IMR-90 (cell line): ENCODE measurements around the gene INHBE. TPM values are rescaled to one million over a fixed set of nuclear protein-coding genes. Genes with fewer than 3 reads are reported as not detected.

Experiments used
- ATAC-seq: fragments of 200-7000 bp; cut with Tn5 transposase; 2 replicates; pipeline ENCODE4 v1.9.1; 2020; ENCODE audit warnings: low read depth, mild to moderate bottlenecking, moderate library complexity
- BruUV-seq: library from RNA; stranded (reverse); fragments of 400-500 nt; replicated peaks from 2 replicates; lab custom pipeline; 2021; lab: Mats Ljungman, UMichigan
- CTCF ChIA-PET: fragments of 300-600 bp; formaldehyde crosslinking; extraction: SDS; loops from one replicate; lab custom pipeline; 2021; ENCODE audit warnings: antibody characterized with exemption; lab: Yijun Ruan, JAX
- POLR2A ChIA-PET: fragments of 300-600 bp; sonication (Branson Sonifier 250); formaldehyde crosslinking; loops from one replicate; lab custom pipeline; 2022; ENCODE audit warnings: antibody characterized with exemption; ENCODE audit not compliant: unreplicated experiment; lab: Charles Lee
- DNase-seq: peaks from one replicate; pipeline ENCODE4 v3.0.0; 2013
- H2AFZ ChIP-seq: replicated peaks from 2 replicates; pipeline ENCODE3; 2013; ENCODE audit warnings: low read length, mild to moderate bottlenecking; ENCODE audit not compliant: poor library complexity
- H2AK5ac ChIP-seq: 2 replicates; pipeline ENCODE4 v1.6.1; 2013; ENCODE audit warnings: low read depth, low read length, inconsistent platforms
- H2AK9ac ChIP-seq: replicated peaks from 2 replicates; pipeline ENCODE3; 2013; ENCODE audit warnings: mild to moderate bottlenecking, low read depth, low read length, moderate library complexity; ENCODE audit not compliant: poor library complexity
- H2BK120ac ChIP-seq: 2 replicates; pipeline ENCODE4 v1.6.1; 2013; ENCODE audit warnings: low read depth, low read length, inconsistent platforms
- H2BK15ac ChIP-seq: 3 replicates; pipeline ENCODE4 v1.6.1; 2013; ENCODE audit warnings: low read depth, low read length, inconsistent platforms
- H2BK20ac ChIP-seq: 2 replicates; pipeline ENCODE4 v1.6.1; 2013; ENCODE audit warnings: low read depth, mild to moderate bottlenecking, inconsistent platforms, low read length, moderate library complexity
- H2BK5ac ChIP-seq: 2 replicates; pipeline ENCODE4 v1.6.1; 2013; ENCODE audit warnings: mild to moderate bottlenecking, low read depth, low read length, inconsistent platforms; ENCODE audit not compliant: poor library complexity, severe bottlenecking
- H3K14ac ChIP-seq: replicated peaks from 2 replicates; pipeline ENCODE4 v1.6.1; 2013; ENCODE audit warnings: low read depth, low read length, inconsistent platforms
- H3K18ac ChIP-seq: 2 replicates; pipeline ENCODE4 v1.6.1; 2013; ENCODE audit warnings: low read depth, low read length, control low read depth
- H3K23ac ChIP-seq: 2 replicates; pipeline ENCODE4 v1.6.1; 2013; ENCODE audit warnings: low read depth, low read length, inconsistent platforms
- H3K27ac ChIP-seq: 2 replicates; pipeline ENCODE4 v1.5.1; 2013; ENCODE audit warnings: mild to moderate bottlenecking, control low read depth, low read length; ENCODE audit not compliant: insufficient read depth
- H3K27me3 ChIP-seq: 2 replicates; pipeline ENCODE4 v1.6.1; 2013; ENCODE audit warnings: low read length; ENCODE audit not compliant: control insufficient read depth, insufficient read depth
- H3K36me3 ChIP-seq: 2 replicates; pipeline ENCODE4 v1.6.1; 2013; ENCODE audit warnings: low read length, mixed read lengths; ENCODE audit not compliant: control insufficient read depth, insufficient read depth
- H3K4ac ChIP-seq: 2 replicates; pipeline ENCODE4 v1.6.1; 2013; ENCODE audit warnings: low read depth, low read length, inconsistent platforms
- H3K4me1 ChIP-seq: 2 replicates; pipeline ENCODE4 v1.6.1; 2013; ENCODE audit warnings: low read length, mixed read lengths; ENCODE audit not compliant: control insufficient read depth, insufficient read depth
- H3K4me2 ChIP-seq: 2 replicates; pipeline ENCODE4 v1.6.1; 2013; ENCODE audit warnings: low read depth, mild to moderate bottlenecking, control low read depth, low read length, moderate library complexity
- H3K4me3 ChIP-seq: 2 replicates; pipeline ENCODE4 v1.5.1; 2013; ENCODE audit warnings: low read depth, mild to moderate bottlenecking, control low read depth, low read length, moderate library complexity; ENCODE audit not compliant: insufficient read depth
- H3K56ac ChIP-seq: 2 replicates; pipeline ENCODE4 v1.6.1; 2013; ENCODE audit warnings: low read length, inconsistent platforms; ENCODE audit not compliant: insufficient read depth; ENCODE audit errors: extremely low read depth
- H3K79me1 ChIP-seq, 2 experiments: 2 replicates each; pipeline ENCODE4 v1.6.1; 2013; ENCODE audit warnings: low read length in 2 of 2, inconsistent platforms in 1 of 2, low read depth in 1 of 2
- H3K9ac ChIP-seq: 2 replicates; pipeline ENCODE4 v1.6.1; 2013; ENCODE audit warnings: low read depth, low read length, control low read depth
- H3K9me1 ChIP-seq: 2 replicates; pipeline ENCODE4 v1.6.1; 2013; ENCODE audit warnings: low read length, inconsistent platforms; ENCODE audit not compliant: insufficient read depth
- H3K9me3 ChIP-seq: 2 replicates; pipeline ENCODE4 v1.6.1; 2013; ENCODE audit warnings: low read length; ENCODE audit not compliant: control insufficient read depth, insufficient read depth
- H4K20me1 ChIP-seq: 2 replicates; pipeline ENCODE4 v1.6.1; 2013; ENCODE audit warnings: low read length, inconsistent platforms; ENCODE audit not compliant: insufficient read depth
- H4K5ac ChIP-seq: 2 replicates; pipeline ENCODE4 v1.6.1; 2013; ENCODE audit warnings: mild to moderate bottlenecking, low read depth, low read length, control low read depth
- H4K8ac ChIP-seq, 2 experiments: 2 replicates each; pipeline ENCODE4 v1.6.1; 2013; ENCODE audit warnings: low read depth in 2 of 2, low read length in 2 of 2, control low read depth in 1 of 2, inconsistent platforms in 1 of 2
- H4K91ac ChIP-seq: 2 replicates; pipeline ENCODE4 v1.6.1; 2013; ENCODE audit warnings: low read depth, low read length, inconsistent platforms; ENCODE audit not compliant: insufficient read depth
- BHLHE40 ChIP-seq: fragments of 150-350 bp; IDR thresholded peaks from 2 replicates; pipeline ENCODE4 v1.6.1; 2016; ENCODE audit warnings: mild to moderate bottlenecking, low read depth, low read length
- FOS ChIP-seq: fragments of 150-350 bp; IDR thresholded peaks from 2 replicates; pipeline ENCODE4 v1.6.1; 2016; ENCODE audit warnings: low read depth, low read length
- MAFK ChIP-seq: IDR thresholded peaks from 2 replicates; pipeline ENCODE4 v1.6.1; 2012; ENCODE audit warnings: low read depth, low read length, improper control_type of control experiment
- MAZ ChIP-seq: IDR thresholded peaks from 2 replicates; pipeline ENCODE4 v1.6.1; 2012; ENCODE audit warnings: low read depth, mild to moderate bottlenecking, low read length, improper control_type of control experiment, moderate library complexity, borderline replicate concordance
- POLR2A ChIP-seq: IDR thresholded peaks from 2 replicates; pipeline ENCODE4 v1.6.1; 2012; ENCODE audit warnings: mild to moderate bottlenecking, low read depth, low read length
- RAD21 ChIP-seq: IDR thresholded peaks from 2 replicates; pipeline ENCODE4 v1.6.1; 2012; ENCODE audit warnings: low read length, improper control_type of control experiment
- RCOR1 ChIP-seq: IDR thresholded peaks from 2 replicates; pipeline ENCODE4 v1.6.1; 2012; ENCODE audit warnings: mild to moderate bottlenecking, low read length, improper control_type of control experiment; ENCODE audit not compliant: insufficient replicate concordance
- USF2 ChIP-seq: fragments of 150-350 bp; IDR thresholded peaks from 2 replicates; pipeline ENCODE4 v1.6.1; 2017; ENCODE audit warnings: mild to moderate bottlenecking, antibody characterized with exemption, low read length, low read depth
- WGBS, 2 experiments: methylation state at CpG; one replicate each; pipeline versions ENCODE4 v1.1.5 to v1.1.7; 2013; ENCODE audit warnings: missing lambda C conversion rate in 2 of 2; ENCODE audit not compliant: insufficient read length in 1 of 2; ENCODE audit errors: extremely low coverage in 2 of 2; 5-methylcytosine and 5-hydroxymethylcytosine counted together
- dilution Hi-C: fragments of 300-500 bp; cut with HindIII; formaldehyde crosslinking; loops from one replicate; pipeline ENCODE4 v1.14.3; 2018; ENCODE audit warnings: low sequenced_read_pairs; ENCODE audit not compliant: unreplicated experiment
- in situ Hi-C: fragments of 300-500 bp; cut with MboI; formaldehyde crosslinking; loops from 3 replicates; pipeline ENCODE4 v1.14.3; 2019; ENCODE audit warnings: low sequenced_read_pairs, inconsistent platforms, mixed read lengths
- intact Hi-C: fragments of 100-400 bp; cut with micrococcal nuclease; formaldehyde crosslinking; loops from 2 replicates; pipeline ENCODE4 v1.10.0; 2022
- polyA plus RNA-seq, 3 experiments: library from polyadenylated mRNA; depleted of rRNA; stranded (reverse); fragments of >200 nt; gene quantifications; 2 replicates each; pipeline ENCODE4 v1.2.3, GENCODE V29; 2012; ENCODE audit warnings: low replicate concordance in 1 of 3
- total RNA-seq: library from RNA; depleted of rRNA; stranded (reverse); fragments of >200 nt; gene quantifications from 2 replicates; pipeline ENCODE4 v1.2.3, GENCODE V29; 2012
- TF ChIP-seq, protein P1 (sequence below): fragments of 150-350 bp; IDR thresholded peaks from 2 replicates; pipeline ENCODE4 v1.6.1; 2016; ENCODE audit warnings: low read depth, mild to moderate bottlenecking, low read length, moderate library complexity, borderline replicate concordance

Gene INHBE
- total and polyA plus RNA-seq, 2 of the 4 experiments (the other 2 are of a cell fraction), result 0.90 to 1.7 TPM

GRCh38 chr12:57448669-57449068 is 6.4 kb upstream of the INHBE start:
- Histone ChIP-seq H2BK5ac (no peak overlapping the region), H3K79me1 (peaks cover 0 to 10% of the 10 kb centered on the region in 2 experiments; a peak in 1 of 4 replicates), H3K9me3 (no peaks in the 10 kb centered on the region), H3K23ac (no peak overlapping the region), H4K8ac (no peak overlapping the region), H3K14ac (no peak overlapping the region), H2AK5ac (no peak overlapping the region), H3K4me3 (no peak overlapping the region), H2BK20ac (no peak overlapping the region), H3K27me3 (no peaks in the 10 kb centered on the region), H4K91ac (no peak overlapping the region), H3K9ac (no peak overlapping the region), H3K9me1 (peaks cover 13% of the 10 kb centered on the region), H3K36me3 (no peaks in the 10 kb centered on the region), H3K56ac (no peak overlapping the region), H3K4me2 (no peak overlapping the region), H4K20me1 (no peaks in the 10 kb centered on the region), H3K27ac (no peak overlapping the region), H3K18ac (no peak overlapping the region), H3K4me1 (peaks cover 15% of the 10 kb centered on the region), H2BK120ac (no peak overlapping the region), H2BK15ac (no peak overlapping the region), H2AFZ (no peak overlapping the region), H3K4ac (no peak overlapping the region), H2AK9ac (no peak overlapping the region), H4K5ac (no peak overlapping the region)
- CTCF ChIA-PET, result no interaction called here
- no peak for ATAC-seq
- in situ Hi-C loops, result no loop called here
- POLR2A ChIA-PET, result no interaction called here
- no TSS peak for BruUV-seq
- dilution Hi-C loops, result no loop called here
- intact Hi-C loops, result no loop called here
- no peak for DNase-seq
- no CpG with 5 or more reads among the region's 2 CpGs for WGBS, 2 experiments
- no peak for TF ChIP-seq RAD21
- TF ChIP-seq MAFK, result no peak
- no peak for TF ChIP-seq POLR2A
- no peak for TF ChIP-seq MAZ
- TF ChIP-seq USF2, result no peak
- no peak for TF ChIP-seq BHLHE40
- no peak for TF ChIP-seq RCOR1
- TF ChIP-seq, protein P1, sequence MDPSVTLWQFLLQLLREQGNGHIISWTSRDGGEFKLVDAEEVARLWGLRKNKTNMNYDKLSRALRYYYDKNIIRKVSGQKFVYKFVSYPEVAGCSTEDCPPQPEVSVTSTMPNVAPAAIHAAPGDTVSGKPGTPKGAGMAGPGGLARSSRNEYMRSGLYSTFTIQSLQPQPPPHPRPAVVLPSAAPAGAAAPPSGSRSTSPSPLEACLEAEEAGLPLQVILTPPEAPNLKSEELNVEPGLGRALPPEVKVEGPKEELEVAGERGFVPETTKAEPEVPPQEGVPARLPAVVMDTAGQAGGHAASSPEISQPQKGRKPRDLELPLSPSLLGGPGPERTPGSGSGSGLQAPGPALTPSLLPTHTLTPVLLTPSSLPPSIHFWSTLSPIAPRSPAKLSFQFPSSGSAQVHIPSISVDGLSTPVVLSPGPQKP, result no peak
- TF ChIP-seq FOS, result no peak
